ENCODE results near the gene PCDH15. TPM values are rescaled to one million over a fixed set of nuclear protein-coding genes. Genes with fewer than 3 reads are reported as not detected.

Gene PCDH15
- total and polyA plus RNA-seq, 9 of the 15 experiments (the other 6 are each of a cell fraction or from before 2014, with no cell fraction given): not detected

- no peak for TF ChIP-seq ZBTB40 (IDR thresholded peaks at IDR 0.05)
- no peak for TF ChIP-seq ZBTB40 (CRISPR knock-in tag; IDR thresholded peaks at IDR 0.05)
- TF ChIP-seq ARHGAP35 (IDR thresholded peaks at IDR 0.05; ENCODE audit: partially characterized antibody): no peak
- no peak for TF ChIP-seq ZNF77 (CRISPR knock-in tag; IDR thresholded peaks at IDR 0.05)
These were observed 331.3 kb downstream of the PCDH15 start (continued) for GRCh38 chr10:54469587-54470323.

Data from K562 (cell line).